ENCODE data around the gene TTLL7. TPM values are rescaled to one million over a fixed set of nuclear protein-coding genes. Genes with fewer than 3 reads are reported as not detected.

The TTLL7 gene
- total and polyA plus RNA-seq, 7 donors: 0.92 to 34.9 (median 15.5) TPM

DNA sequence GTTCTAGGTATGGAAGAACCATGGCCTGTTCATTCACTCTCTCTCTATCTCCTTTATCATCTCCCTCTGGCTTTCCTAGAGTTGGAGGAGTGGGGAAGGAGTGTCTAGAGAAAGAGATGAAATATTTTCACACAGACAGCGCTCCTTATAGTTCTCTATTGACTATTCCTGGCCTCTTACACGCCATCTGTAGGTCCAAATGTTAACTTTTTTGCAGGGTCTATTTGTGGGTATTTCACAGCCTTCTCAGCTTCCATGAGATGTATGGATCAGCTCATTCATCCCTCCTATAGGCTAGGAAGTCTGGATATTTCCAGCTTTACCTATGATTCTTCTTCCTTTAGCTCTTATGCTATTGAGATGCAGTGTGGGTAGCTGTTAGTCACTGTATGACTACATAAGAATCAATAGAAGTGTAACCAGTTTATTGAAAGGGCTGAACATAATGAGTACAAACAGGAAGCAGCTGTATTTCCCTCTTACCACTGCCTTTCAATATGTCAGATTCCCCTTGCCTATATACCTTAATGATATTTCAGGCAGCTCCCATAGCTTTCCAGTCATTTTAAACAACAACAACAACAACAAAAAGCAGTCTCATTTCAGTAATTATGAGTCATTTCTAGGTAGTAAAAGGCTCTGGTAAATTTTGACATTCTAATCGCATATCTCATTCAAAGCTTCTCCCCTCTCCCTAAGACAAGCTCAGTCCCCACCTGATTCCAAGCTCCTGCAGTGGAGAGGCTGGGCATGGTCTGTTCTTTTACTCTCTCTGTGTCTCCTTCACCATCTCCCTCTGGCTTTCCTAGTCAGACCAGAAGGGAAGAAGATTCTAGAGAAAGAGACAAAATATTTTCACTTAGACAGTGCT lies 149.5 kb downstream of the TTLL7 start:
- Histone ChIP-seq H3K27me3 (no peaks in the 10 kb centered on the region), H3K36me3 (no peaks in the 10 kb centered on the region), H3K27ac (no peak overlapping the region), H3K9me3 (no peaks in the 10 kb centered on the region), H3K4me1 (no peaks in the 10 kb centered on the region), H3K4me3 (no peak overlapping the region)
- intact Hi-C loops (cut with DNase I): no loop called here
- no peak for TF ChIP-seq EP300 (IDR thresholded peaks at IDR 0.05)
- TF ChIP-seq POLR2AphosphoS5 (IDR thresholded peaks at IDR 0.05): no peak
- TF ChIP-seq, protein P1, sequence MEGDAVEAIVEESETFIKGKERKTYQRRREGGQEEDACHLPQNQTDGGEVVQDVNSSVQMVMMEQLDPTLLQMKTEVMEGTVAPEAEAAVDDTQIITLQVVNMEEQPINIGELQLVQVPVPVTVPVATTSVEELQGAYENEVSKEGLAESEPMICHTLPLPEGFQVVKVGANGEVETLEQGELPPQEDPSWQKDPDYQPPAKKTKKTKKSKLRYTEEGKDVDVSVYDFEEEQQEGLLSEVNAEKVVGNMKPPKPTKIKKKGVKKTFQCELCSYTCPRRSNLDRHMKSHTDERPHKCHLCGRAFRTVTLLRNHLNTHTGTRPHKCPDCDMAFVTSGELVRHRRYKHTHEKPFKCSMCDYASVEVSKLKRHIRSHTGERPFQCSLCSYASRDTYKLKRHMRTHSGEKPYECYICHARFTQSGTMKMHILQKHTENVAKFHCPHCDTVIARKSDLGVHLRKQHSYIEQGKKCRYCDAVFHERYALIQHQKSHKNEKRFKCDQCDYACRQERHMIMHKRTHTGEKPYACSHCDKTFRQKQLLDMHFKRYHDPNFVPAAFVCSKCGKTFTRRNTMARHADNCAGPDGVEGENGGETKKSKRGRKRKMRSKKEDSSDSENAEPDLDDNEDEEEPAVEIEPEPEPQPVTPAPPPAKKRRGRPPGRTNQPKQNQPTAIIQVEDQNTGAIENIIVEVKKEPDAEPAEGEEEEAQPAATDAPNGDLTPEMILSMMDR (IDR thresholded peaks at IDR 0.05): no peak
- no peak for TF ChIP-seq POLR2A (IDR thresholded peaks at IDR 0.05)
- DNase-seq: no peak
- WGBS, 2 donors: 91 to 92% methylated on average over 3 of the region's 3 CpGs

DNA sequence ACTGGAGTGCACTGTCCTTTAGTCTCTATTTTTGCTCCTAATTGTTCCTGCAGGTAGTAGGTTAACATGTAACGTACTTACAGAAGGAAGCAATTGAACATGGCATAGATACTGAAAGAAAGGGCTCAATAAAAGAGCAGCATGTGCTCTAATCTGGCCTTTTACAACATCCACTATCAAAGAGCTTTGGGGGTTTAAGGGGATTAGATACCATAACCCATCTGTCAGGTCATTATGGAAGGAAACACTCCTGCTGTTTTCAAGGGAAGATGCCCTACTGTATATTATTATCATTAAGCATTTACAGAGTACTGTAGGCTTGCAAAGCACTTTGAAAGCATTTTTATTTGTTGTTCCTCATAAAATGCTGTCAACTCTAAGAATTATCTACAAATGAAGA lies 152.8 kb downstream of the TTLL7 start:
- intact Hi-C loops (cut with DNase I): no loop called here
- WGBS, 2 donors: 73 to 81% methylated on average over 1 of the region's 1 CpG
- no peak overlapping the region for H3K27ac ChIP-seq

DNA sequence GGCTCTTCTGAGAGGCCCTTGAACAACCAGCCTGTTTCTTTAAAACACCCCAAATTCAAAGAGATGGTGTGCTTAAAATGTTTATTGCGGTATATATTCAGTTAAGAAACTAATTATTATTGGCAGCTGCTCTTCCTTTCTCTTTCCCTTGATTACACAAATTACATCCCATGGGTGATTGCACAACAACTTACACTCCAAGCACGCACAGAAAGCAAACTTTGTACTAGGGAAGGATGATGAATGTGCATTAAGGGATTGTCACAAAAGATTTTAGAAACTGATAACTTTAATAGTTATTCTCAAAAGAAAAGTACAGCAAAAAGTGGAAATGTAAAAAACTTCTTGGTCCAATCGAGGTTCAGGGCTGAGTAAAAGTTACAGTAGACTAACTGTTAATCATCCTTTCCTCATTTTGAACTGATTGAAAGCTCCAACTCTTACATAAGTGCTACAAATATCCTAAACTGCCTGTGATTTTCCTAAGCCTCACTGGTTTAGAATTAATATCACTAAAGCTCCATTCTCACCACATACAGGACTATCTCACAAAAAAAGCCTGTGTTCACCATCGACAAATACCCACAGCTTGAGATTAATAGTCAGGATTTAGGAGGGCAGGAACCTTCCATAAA lies 153.4 kb downstream of the TTLL7 start:
- WGBS, 2 donors: 75 to 78% methylated on average over 4 of the region's 4 CpGs
- no peak overlapping the region for H3K4me3 ChIP-seq
- no peak for DNase-seq
- TF ChIP-seq POLR2A (IDR thresholded peaks at IDR 0.05) (no peak), EP300 (IDR thresholded peaks at IDR 0.05) (no peak), POLR2AphosphoS5 (IDR thresholded peaks at IDR 0.05) (no peak)
- TF ChIP-seq, protein P1 (IDR thresholded peaks at IDR 0.05): no peak
- no peaks in the 10 kb centered on the region for H3K4me1 ChIP-seq
- intact Hi-C loops (cut with DNase I): no loop called here
- H3K9me3 ChIP-seq: no peaks in the 10 kb centered on the region
- no peaks in the 10 kb centered on the region for H3K27me3 ChIP-seq
- no peak overlapping the region for H3K27ac ChIP-seq
- no peaks in the 10 kb centered on the region for H3K36me3 ChIP-seq

More for the DNA sequence above, 152.8 kb downstream of the TTLL7 start:
- no peak for DNase-seq
- Histone ChIP-seq H3K9me3 (no peaks in the 10 kb centered on the region), H3K4me3 (no peak overlapping the region), H3K36me3 (no peaks in the 10 kb centered on the region), H3K4me1 (no peaks in the 10 kb centered on the region), H3K27me3 (no peaks in the 10 kb centered on the region)
- TF ChIP-seq, protein P1 (IDR thresholded peaks at IDR 0.05): no peak
- no peak for TF ChIP-seq POLR2A (IDR thresholded peaks at IDR 0.05)
- no peak for TF ChIP-seq POLR2AphosphoS5 (IDR thresholded peaks at IDR 0.05)
- TF ChIP-seq EP300 (IDR thresholded peaks at IDR 0.05): no peak

DNA sequence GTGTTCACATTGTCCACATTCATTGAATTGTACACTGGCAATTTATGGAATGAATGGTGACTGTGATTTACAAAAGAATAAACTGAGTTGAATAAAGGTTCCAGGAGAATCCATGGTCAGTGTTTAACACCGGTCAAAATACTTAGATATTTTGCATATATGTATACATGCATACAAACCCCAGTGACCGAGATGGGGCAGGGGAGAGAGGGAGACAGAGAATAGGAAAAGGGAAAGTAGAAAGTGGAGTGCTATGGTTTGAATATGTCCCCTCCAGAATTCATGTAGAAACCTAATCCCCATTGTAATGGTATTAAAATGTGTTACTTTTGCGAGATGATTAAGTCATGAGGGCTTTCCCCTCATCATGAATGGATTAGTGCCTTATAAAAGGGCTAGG lies 154.4 kb downstream of the TTLL7 start:
- intact Hi-C loops (cut with DNase I): no loop called here
- H3K27ac ChIP-seq: no peak overlapping the region
- no peaks in the 10 kb centered on the region for H3K36me3 ChIP-seq
- no peaks in the 10 kb centered on the region for H3K4me1 ChIP-seq
- TF ChIP-seq POLR2AphosphoS5 (IDR thresholded peaks at IDR 0.05): no peak
- TF ChIP-seq, protein P1 (IDR thresholded peaks at IDR 0.05): no peak
- no peak for TF ChIP-seq POLR2A (IDR thresholded peaks at IDR 0.05)
- no peak for TF ChIP-seq EP300 (IDR thresholded peaks at IDR 0.05)
- DNase-seq: no peak
- H3K9me3 ChIP-seq: no peaks in the 10 kb centered on the region
- 90 to 94% methylated on average over 3 of the region's 3 CpGs for WGBS, 2 donors
- no peak overlapping the region for H3K4me3 ChIP-seq
- no peaks in the 10 kb centered on the region for H3K27me3 ChIP-seq

All from sigmoid colon (tissue), 7 donors.